Anterior cingulate cortex (tissue), 58 donors: ENCODE data around the gene WWC1.

Source experiments
- DNase-seq, 58 donors: peaks; one replicate each; lab custom pipeline; 2025; lab: John Stamatoyannopoulos, UW

WWC1 gene

DNA sequence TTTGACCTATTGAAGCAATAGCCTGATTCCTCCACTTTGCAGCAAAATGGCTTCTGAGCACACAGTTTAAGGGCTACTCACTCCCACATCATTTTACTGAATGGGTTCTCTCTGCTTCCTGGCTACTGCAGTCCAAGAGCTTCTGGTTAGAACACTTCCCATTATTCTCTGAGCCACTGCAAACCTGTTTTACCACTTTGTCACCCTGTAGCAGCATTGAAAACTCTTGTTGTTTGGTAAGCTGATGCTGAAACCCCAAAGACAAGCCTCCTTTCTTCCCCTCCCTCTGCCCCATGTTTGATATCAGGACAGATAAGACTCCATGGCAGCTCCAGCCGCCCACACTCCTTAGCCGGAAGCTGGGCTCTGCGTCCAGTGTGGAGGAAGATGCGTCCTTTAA is 110.4 kb downstream of the WWC1 start:
- no peak for DNase-seq

DNA sequence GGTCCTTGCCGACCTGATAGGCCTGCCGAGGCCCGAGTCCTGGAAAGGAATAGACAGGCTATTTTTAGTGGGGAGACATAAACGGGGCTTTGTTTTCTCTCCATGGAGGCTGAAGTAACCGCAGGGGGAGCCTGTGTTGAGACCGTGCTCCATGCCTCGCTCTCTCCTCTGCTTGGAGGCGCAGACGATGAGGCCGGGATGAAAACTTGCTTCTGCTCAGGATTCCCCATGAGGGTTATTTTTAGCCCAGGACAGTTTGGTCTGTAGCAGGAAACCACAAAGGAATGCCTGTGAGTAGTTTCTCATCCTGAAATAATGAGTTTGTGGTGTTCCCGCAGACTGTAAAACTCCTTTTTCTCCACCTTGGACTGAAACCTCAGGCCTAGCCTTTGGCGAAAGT is 112.9 kb downstream of the WWC1 start:
- peak in 24 of 58 donors; percentile 12 to 57 (median 29) for DNase-seq

DNA sequence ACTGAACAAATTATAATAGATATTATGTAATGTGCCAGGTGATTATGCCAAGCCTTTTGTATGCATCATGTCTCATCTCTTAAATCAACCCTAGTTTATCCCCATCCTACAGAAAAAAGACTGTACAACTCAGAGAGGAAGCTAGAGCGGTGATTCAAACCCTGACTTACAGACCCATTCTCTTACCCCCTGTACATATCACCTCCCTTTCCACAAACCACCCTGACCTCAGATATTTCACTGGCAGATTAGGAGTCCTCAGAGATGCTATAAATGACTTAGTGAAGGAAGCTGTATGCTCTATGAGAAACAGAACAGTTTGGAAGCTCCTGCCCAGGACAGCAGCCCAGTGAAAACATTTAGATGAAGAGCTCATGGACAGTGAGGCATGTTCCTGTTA is 115.8 kb downstream of the WWC1 start:
- DNase-seq: no peak

DNA sequence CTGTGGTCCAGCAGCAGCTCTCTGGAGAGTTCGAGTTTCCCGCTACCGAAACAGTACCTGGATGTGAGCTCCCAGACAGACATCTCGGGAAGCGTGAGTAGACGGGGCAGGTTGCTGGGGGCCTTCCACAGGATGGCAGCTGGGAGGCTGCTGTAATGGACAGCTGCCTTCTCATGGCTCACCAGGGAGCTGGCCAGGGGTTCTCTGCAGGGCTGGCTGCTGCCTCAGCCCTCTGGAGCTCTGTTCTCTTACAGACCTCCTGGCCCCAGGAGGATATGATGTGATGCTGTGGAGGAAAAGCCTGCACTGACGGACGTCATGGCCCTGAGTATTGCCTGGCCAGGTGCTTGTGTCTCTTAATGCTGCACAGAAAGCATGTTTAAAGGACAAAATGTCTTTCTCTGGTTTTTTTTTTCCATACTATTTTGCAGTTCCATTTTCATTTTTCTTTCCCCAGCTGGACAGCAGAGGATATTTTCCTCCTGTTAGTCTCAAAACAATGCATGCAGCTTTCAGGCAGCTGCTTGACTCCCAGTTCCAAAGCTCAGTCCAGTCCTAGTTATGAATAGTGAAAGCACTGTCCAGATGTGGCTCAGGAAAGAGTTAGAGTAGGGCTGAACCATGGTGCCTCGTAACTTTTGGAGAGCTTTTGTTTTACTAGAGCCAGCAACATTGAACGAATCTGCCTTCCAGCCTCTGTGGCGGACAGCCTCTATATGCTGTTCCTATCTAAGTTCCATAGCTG is 117.3 kb downstream of the WWC1 start:
- no peak for DNase-seq

DNA sequence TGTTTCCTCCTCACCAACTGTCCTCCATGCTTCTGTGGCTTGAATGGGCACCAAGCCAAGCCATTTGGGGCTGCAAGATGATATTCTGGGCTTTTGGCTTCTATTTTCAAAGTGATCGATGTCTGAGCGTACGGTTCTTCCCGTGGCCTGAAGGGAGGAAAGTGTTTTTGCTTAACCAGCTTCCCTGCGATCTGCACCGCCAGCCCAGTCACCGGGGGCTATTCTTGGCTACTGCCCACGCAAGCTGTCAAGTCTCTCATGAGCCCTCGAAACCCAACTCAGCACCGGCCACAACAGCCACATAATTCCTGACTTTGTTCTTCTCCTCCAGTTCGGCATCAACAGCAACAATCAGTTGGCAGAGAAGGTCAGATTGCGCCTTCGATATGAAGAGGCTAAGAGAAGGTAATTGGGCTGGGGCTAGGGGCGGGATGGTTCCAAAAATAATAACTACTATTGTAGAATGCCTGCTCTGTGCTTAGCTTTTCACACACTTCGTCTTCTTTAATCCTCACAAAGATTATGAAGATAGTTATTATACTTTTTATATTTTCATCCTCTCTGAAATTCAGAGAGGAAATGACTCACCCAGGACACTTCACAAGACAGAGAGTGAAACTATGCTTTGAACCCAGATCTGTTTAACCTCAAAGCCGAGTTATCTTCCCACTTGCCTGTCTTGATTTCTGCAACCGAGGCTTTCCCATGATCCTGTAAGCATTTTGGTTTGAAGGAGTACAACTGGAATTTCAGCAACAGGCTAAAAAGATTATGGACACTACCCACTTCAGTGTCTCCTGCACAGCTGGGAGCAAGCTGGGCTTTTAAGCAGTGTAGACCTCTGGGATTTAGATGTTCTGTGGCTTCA is 118.4 kb downstream of the WWC1 start:
- peak in 15 of 58 donors; percentile 5 to 31 (median 18) for DNase-seq

DNA sequence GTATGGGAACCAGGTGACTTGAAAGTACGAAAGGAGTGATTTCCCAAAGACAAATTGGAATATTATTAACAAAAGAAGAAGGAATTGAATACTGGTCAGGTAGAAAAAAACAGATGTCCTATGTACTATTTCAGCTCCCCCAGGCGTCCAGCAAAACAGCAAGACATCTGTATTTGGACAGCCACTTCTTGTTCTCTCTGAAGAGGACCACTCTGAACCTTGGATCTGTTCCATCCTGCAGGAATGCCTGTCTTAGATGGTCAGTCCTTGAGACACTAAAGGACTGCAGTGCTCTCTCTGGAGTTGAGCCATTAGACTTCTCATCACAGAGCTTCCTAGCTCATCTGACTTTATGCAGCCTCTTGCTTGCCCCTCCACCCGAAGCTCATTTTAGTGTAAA is 120.4 kb downstream of the WWC1 start:
- DNase-seq: no peak

DNA sequence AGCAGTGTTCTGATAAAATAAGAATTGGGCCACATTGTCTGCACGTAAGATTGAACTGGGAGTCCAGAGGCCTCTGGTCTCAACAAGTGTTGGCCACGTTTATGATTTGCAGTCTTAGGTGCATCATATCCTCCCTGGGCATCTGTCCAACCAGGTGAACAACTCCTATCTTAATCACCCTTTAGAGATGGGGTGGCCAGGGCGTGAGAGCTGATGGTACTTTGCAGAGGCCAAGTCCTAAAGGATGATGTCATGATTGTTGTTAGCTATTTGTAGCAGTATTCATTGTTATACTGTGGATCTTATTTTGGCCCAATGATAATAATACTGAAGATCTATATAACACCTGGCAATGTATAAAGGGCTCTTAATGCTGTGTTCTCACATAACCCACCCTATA is 121.6 kb downstream of the WWC1 start:
- no peak for DNase-seq

DNA sequence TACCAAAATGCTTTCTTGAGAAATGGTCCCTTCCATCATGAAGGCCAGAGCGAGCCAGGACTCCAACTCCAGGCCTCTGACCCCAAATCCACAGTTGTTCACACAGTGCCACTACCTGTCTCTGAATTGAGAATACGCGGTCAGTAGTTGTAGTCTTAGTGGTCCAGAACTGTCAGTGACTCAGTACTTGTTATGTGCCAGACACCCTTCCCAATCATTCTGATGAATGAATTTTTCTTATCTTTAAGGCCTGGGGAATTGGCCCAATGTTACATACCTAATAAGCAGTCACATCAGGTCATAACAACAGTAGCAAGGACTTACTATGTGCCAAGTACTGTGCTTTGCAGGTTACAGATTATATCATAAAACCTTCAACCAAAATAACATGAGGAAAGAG is 122.2 kb downstream of the WWC1 start:
- DNase-seq: no peak

DNA sequence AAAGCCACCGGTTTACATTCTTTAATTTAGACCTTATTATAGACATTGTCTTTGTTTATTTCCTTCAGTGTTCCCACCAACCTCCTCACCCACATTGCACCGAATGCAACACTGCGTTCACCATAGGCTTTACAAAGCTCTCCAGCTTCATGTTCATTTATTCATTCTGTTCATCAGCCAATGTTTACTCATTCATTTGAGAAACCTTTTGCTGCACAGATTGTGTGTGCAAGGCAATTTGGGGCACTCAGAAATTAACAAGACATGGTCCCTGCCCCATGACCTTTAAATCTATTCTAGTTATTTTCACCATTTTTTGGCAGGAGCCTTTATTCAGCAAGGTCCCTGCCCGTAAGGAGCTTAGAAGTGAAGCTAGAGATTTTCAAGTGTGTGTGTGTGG is 124.0 kb downstream of the WWC1 start:
- peak in 1 of 58 donors; percentile 13 for DNase-seq

DNA sequence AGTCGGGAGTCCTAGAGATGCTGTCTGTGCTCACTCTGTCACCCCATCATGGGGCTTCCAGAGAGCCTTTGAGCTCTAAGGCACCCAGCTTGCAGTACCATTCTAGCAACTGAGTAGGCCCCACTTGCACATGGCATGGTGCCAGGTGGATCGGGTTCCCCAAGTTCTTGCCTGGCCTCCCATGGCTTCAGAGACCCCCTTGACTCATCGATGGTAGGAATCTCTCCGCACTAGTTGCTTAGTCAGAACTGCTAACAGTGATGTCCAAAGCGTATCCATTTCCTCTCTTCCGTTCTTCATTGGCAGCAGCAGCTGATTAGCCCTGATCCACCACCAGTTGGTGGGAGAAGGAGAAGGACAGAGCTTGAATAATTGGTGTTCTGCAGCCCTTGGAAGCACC is 124.5 kb downstream of the WWC1 start:
- no peak for DNase-seq

DNA sequence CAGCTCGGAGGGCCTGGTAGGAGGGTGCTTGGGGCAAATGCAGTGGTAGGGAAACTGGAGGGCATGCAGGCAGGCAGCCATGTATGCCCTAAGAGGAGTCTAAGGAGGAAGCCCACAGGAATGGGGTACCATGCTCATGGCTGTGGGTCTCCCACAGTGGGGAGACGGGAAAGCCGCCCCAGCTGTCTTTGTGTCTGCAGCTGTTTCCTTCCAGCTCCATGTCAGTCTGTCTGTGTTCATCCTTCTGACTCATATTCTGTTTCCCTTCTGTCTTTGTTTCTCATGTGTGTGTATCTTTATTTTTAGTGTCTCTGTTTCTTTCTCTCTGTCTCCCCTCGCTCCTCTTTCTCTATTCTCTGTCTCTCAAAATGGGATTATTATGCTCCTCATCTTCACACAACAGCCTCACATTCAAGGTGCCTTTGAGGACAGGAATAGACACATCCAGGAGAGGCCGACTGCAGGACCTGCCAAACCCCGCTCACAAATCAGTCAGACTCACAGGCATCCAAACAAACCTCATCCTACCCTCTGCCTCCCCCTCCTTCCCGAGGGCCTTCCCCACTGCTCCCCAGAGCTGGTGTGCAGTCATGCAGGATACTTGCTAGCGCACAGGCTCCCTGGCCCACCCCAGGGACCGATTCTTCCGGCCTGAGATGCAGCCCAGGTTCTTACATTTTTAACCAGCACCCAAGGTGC is 126.4 kb downstream of the WWC1 start:
- DNase-seq: peak in 1 of 58 donors; percentile 11

DNA sequence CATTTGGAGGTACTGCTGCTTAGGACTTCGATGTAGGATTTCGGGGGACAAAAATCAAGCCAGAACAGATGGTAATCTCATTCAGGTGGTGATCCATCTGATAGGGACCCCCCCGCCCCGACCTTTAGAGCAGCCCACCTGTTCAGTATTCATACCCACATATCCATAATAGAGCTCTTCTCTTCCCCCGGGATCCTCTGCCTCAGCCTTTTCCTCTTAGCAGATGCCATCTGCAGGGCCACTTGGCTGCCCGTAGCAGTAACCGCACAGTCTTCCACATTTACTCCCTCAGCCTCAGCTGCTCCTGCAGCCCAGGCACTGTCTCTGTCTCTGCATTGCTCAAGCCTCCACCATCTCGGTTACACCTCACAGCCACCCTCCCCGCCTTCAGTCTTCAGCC is 129.0 kb downstream of the WWC1 start:
- DNase-seq: no peak

DNA sequence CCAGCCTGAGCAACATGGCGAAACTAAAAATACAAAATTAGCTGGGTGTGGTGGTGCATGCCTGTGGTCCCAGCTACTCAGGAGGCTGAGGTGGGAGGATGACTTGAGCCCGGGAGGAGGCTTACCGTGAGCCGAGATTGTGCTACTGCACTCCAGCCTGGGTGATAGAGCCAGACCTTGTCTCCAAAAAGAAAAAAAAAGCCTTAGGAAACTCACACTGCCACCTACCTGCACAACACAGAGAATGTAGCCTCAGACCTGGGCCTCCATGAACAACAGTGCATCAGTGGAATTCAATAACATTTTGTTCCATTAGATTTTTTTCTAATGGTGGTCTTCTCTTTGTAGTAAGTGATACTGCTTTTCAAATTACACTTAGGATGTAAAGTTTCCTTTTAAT is 131.0 kb downstream of the WWC1 start:
- no peak for DNase-seq

DNA sequence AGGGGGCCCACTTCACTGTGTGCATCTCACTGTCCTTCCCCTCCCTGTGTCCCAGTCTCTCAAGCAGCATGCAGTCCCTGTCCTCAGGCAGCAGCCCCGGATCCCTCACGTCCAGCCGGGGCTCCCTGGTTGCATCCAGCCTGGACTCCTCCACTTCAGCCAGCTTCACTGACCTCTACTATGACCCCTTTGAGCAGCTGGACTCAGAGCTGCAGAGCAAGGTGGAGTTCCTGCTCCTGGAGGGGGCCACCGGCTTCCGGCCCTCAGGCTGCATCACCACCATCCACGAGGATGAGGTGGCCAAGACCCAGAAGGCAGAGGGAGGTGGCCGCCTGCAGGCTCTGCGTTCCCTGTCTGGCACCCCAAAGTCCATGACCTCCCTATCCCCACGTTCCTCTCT is 132.0 kb downstream of the WWC1 start:
- no peak for DNase-seq

DNA sequence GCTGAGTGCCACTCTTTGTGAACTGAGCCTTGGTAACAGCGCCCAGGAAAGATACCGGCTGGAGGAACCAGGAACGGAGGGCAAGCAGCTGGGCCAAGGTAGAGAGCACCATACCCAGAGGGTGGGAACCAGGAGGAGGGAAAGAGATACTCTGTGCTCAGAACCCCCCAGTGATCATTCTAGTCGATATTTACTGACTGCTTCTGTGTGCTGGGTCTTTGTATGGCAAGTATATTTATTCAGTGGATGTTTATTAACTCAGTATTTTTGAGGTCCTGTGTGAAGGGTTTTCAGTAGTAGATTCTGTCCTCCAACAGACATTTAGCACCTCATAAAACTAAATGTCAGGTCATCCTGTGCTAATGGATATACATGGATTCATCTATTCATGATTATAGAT is 132.5 kb downstream of the WWC1 start:
- no peak for DNase-seq

DNA sequence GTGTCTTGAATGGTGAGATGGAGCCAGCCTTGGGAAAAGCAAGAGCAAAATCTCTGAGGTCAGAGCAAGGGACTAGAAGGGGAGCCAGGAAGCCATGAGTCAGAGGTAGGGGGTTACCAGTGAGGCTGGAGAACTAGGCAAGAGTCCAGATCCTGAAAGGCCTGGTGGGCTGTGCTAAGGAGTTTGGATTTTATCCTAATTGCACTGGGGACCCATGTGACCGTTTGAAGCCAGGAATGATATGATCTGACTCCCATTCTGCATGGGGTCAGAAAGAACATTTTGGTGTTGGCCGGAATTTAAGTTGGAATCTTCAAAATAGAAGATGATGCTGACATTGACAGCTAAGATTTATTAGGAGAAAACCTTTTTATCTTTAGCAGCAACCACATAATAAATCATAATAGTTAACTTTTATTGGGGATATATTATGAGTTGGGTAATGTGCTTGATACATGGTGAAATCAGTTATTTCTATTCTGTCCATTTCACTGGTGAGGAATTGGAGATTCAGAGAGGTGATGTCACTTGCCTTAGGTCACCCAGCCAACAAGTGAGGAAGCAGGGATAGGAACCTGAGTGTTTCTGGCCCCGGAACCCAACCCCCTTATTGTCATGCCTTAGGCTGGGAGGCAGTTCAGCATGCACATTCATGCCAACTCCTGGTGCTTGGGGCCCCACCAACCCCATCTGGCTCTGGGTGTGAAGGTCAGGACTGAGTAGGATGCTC is 133.3 kb downstream of the WWC1 start:
- no peak for DNase-seq

DNA sequence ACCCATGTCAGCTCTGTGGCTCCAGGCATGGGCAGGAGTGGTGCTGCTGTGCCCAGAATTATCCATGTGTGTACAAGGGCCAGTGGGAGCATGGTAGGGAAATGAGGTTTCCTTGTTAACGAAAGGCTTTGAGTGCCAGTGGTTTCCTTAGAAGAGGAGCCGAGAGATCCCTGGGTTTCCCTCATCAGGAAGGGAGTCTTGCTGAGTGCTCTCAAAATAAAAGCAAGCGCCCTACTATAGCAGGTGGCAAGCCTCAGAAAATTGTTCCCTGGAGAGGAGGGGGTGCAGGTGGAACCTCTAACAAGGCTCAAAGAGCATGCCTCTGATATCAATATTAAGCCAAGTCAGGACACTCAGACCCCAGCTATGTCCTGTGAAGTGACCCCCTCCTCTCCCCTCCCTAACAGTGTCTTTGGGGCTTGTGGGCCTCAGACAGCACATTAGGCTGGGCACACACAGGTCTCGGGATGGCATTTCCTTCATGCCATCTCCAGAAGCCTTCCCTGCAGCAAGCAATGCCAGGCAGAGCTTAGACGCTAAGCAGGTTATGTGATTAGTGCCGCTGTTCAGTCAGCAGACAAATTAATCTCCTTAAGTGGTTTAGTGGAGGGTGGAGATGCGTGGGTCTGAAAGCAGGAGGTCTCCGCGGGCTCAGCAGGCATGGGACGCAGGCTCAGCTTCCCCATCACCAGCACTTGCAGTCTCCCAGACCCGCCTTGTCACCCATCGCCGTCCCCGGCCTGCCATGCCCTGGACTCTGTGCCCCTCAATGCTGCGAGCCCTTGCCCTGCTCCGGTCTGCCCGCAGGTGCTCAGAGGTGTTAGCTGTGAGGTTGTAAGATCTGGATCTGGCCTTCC is 134.8 kb downstream of the WWC1 start:
- DNase-seq: no peak

DNA sequence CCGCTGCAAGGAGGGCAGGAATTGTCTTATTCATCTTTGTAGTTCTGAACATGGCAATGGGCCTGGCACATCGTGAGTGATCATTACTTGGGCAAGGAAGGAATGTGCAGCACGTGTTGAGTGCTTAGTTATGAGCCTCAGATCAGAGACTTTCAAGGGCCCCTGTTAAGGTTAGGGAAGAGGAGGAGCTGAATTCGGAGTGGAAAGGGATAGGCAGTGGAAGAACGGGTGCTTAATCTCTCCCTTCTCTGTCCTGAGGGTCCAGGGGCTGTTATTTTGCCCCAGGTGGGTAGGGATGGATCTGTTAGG is 135.4 kb downstream of the WWC1 start:
- DNase-seq: no peak

DNA sequence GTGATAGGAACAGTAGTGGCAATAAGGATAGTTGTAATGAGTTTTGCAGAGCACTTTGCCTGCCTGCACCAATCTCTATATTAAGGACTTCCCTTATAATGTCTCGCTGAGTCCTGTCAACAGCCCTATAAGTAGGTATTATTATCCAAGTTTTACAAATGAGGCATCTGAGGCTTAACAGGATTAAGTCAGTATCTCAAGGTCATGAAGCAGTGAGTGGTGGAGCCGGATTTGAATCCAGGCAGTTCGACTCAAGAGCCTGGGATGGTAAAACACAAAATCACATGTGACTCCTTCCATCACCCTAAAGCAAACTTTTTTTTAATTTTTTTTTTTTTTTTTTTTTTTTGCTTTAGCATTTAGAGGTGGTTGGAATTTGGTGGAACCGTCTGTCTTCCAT is 135.8 kb downstream of the WWC1 start:
- DNase-seq: no peak

DNA sequence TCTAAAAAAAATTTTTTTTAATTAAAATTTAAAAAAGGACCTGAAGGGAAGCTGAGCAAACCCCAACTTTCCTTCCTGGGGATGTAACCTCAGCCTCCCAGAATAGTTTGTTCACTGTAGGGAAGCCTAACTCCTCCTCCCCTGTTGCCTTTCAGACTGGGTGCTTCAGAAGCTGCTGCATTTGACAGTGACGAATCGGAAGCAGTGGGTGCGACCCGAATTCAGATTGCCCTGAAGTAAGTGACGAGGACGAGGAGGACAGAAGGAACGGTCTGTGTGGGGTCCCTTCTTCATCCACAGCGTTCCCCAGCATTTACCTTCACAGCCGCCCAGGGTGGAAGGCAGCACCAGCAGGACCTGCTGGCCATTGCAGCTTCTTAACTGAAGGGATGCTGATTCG is 137.1 kb downstream of the WWC1 start:
- no peak for DNase-seq
